GM23338 (cell line): ENCODE measurements around the gene NAALADL2. TPM values are rescaled to one million over a fixed set of nuclear protein-coding genes. Genes with fewer than 3 reads are reported as not detected.

ENCODE experiments used
- ATAC-seq: fragments of 200-7000 bp; cut with Tn5 transposase; 3 replicates; pipeline ENCODE4 v1.9.1; 2020
- DNase-seq: peaks from one replicate; pipeline ENCODE4 v3.0.0-alpha.2; 2015; ENCODE audit warnings: low spot score
- H2AFZ ChIP-seq: fragments of 200-600 bp; sonication (generic); 2 replicates; pipeline ENCODE4 v1.8.0; 2016; ENCODE audit warnings: antibody characterized with exemption, mild to moderate bottlenecking, moderate library complexity
- H3F3A ChIP-seq: fragments of 200-600 bp; sonication (generic); replicated peaks from 2 replicates; pipeline ENCODE4 v1.8.0; 2017; ENCODE audit warnings: antibody characterized with exemption, mixed run types, low read depth
- H3K27ac ChIP-seq: fragments of 200-600 bp; sonication (generic); 2 replicates; pipeline ENCODE4 v1.6.1; 2016; ENCODE audit warnings: low read depth
- H3K27me3 ChIP-seq: fragments of 200-600 bp; sonication (generic); 2 replicates; pipeline ENCODE4 v1.8.0; 2016; ENCODE audit warnings: mild to moderate bottlenecking, mixed run types, moderate library complexity; ENCODE audit not compliant: insufficient read depth
- H3K36me3 ChIP-seq: fragments of 200-600 bp; sonication (generic); 2 replicates; pipeline ENCODE4 v1.8.0; 2016; ENCODE audit warnings: mild to moderate bottlenecking; ENCODE audit not compliant: insufficient read depth
- H3K4me1 ChIP-seq: fragments of 200-600 bp; sonication (generic); 2 replicates; pipeline ENCODE4 v1.8.0; 2016; ENCODE audit warnings: mild to moderate bottlenecking, moderate library complexity; ENCODE audit not compliant: insufficient read depth
- H3K4me2 ChIP-seq: fragments of 200-600 bp; sonication (generic); 2 replicates; pipeline ENCODE4 v1.7.1; 2017; ENCODE audit warnings: mixed run types
- H3K4me3 ChIP-seq: fragments of 200-600 bp; sonication (generic); 2 replicates; pipeline ENCODE4 v1.6.1; 2016; ENCODE audit warnings: mixed run types
- H3K79me2 ChIP-seq: fragments of 200-600 bp; sonication (generic); replicated peaks from 2 replicates; pipeline ENCODE4 v1.8.0; 2017; ENCODE audit warnings: mild to moderate bottlenecking; ENCODE audit not compliant: insufficient read depth
- H3K9me2 ChIP-seq: fragments of 200-600 bp; sonication (generic); 2 replicates; pipeline ENCODE4 v1.8.0; 2017; ENCODE audit not compliant: insufficient read depth
- H4K20me1 ChIP-seq: fragments of 200-600 bp; sonication (generic); replicated peaks from 2 replicates; pipeline ENCODE4 v1.8.0; 2017; ENCODE audit warnings: mild to moderate bottlenecking; ENCODE audit not compliant: insufficient read depth
- H3K27ac Mint-ChIP-seq: 2 replicates; pipeline ENCODE4 v1.8.0; 2020; ENCODE audit warnings: inconsistent platforms, mild to moderate bottlenecking, moderate library complexity, mixed read lengths
- H3K27me3 Mint-ChIP-seq: 3 replicates; pipeline ENCODE4 v1.8.0; 2022; ENCODE audit warnings: low read depth, mild to moderate bottlenecking, moderate library complexity, mixed read lengths, inconsistent platforms; ENCODE audit not compliant: insufficient read depth, poor library complexity
- H3K36me3 Mint-ChIP-seq: 3 replicates; pipeline ENCODE4 v1.8.0; 2021; ENCODE audit warnings: low read depth, mild to moderate bottlenecking, inconsistent platforms, moderate library complexity, mixed read lengths
- H3K4me1 Mint-ChIP-seq: 3 replicates; pipeline ENCODE4 v1.8.0; 2020; ENCODE audit warnings: mild to moderate bottlenecking, inconsistent platforms, mixed read lengths
- H3K4me3 Mint-ChIP-seq: 3 replicates; pipeline ENCODE4 v1.8.0; 2021; ENCODE audit warnings: moderate library complexity, mild to moderate bottlenecking, inconsistent platforms, mixed read lengths
- H3K9me3 Mint-ChIP-seq: 3 replicates; pipeline ENCODE4 v1.8.0; 2020; ENCODE audit warnings: moderate library complexity, mild to moderate bottlenecking, inconsistent platforms, mixed read lengths
- CREB1 ChIP-seq: fragments of 250-450 bp; sonication (Bioruptor Pico); IDR thresholded peaks from 2 replicates; pipeline ENCODE4 v1.5.0; 2020; ENCODE audit warnings: low read depth, mild to moderate bottlenecking, moderate library complexity
- EZH2 ChIP-seq: fragments of 200-600 bp; sonication (generic); IDR thresholded peaks from one replicate; pipeline ENCODE4 v1.8.0; 2017; ENCODE audit warnings: antibody characterized with exemption, mild to moderate bottlenecking, low read depth; ENCODE audit not compliant: unreplicated experiment
- EZH2phosphoT487 ChIP-seq: fragments of 200-600 bp; sonication (generic); IDR thresholded peaks from one replicate; pipeline ENCODE4 v1.8.1; 2018; ENCODE audit warnings: antibody characterized with exemption; ENCODE audit not compliant: unreplicated experiment
- JUNB ChIP-seq: IDR thresholded peaks from one replicate; pipeline ENCODE4 v1.6.1; 2016; ENCODE audit warnings: antibody characterized with exemption; ENCODE audit not compliant: unreplicated experiment
- POLR2AphosphoS5 ChIP-seq: IDR thresholded peaks from 2 replicates; pipeline ENCODE4 v1.6.1; 2016; ENCODE audit warnings: antibody characterized with exemption, low read depth
- ZNF114 ChIP-seq: fragments of 250-450 bp; sonication (Bioruptor Pico); IDR thresholded peaks from 2 replicates; pipeline ENCODE4 v1.5.0; 2020; ENCODE audit warnings: mild to moderate bottlenecking, moderate library complexity
- polyA plus RNA-seq: library from polyadenylated mRNA; unstranded; fragments of >200 nt; fragmentation: Nextera tagmentation; extraction: Ambion mirVana; gene quantifications from 2 replicates; pipeline ENCODE4 v1.2.1, GENCODE V29; 2016
- total RNA-seq: library from RNA; depleted of rRNA; stranded (reverse); fragments of >200 nt; shearing (Covaris generic); gene quantifications from 2 replicates; pipeline ENCODE4 v1.2.3, GENCODE V29; 2014
- TF ChIP-seq, protein P1 (sequence below): IDR thresholded peaks from 2 replicates; pipeline ENCODE4 v1.6.1; 2016; ENCODE audit warnings: antibody characterized with exemption
- TF ChIP-seq, protein P2 (sequence below): IDR thresholded peaks from one replicate; pipeline ENCODE4 v1.6.1; 2018; ENCODE audit warnings: antibody characterized with exemption; ENCODE audit not compliant: unreplicated experiment
- TF ChIP-seq, protein P3 (sequence below): fragments of 250-450 bp; sonication (Bioruptor Pico); IDR thresholded peaks from 2 replicates; pipeline ENCODE4 v1.5.0; 2020; ENCODE audit warnings: mild to moderate bottlenecking, moderate library complexity

NAALADL2 gene
- total and polyA plus RNA-seq, 2 experiments from 2014 or later: 1.6 to 2.6 TPM

DNA sequence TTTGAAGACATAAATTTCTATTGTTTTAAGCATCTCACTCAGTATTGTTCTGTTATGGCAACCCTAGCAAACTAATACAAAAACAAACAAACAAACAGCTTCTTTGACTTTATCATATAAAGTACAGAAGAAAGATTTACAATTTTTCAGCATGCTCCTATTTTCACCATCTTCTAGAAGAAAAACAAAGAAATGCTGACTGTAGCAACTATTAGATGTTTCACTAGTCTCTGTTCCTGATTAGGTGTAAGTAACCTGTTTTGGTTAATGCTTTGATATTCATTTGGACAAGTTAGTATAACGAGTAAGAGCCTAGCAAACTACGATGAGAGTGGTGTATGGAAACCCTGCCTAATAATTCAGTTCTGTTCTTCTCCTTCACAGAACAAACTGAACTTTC lies 478.5 kb downstream of the NAALADL2 start:
- ATAC-seq (no peak), DNase-seq (no peak)
- Mint-ChIP-seq H3K9me3 (no peaks in the 10 kb centered on the region), H3K36me3 (no peaks in the 10 kb centered on the region), H3K27me3 (no peaks in the 10 kb centered on the region), H3K4me3 (no peak overlapping the region), H3K4me1 (peaks cover 9% of the 10 kb centered on the region), H3K27ac (no peak overlapping the region; the same call in 1 of the 2 replicates)
- no peaks in the 10 kb centered on the region for H3K9me2 ChIP-seq
- no peak overlapping the region for H3K27ac ChIP-seq
- no peaks in the 10 kb centered on the region for H3K79me2 ChIP-seq
- H3F3A ChIP-seq: no peaks in the 10 kb centered on the region
- H3K27me3 ChIP-seq: no peaks in the 10 kb centered on the region
- H4K20me1 ChIP-seq: no peaks in the 10 kb centered on the region
- H3K36me3 ChIP-seq: no peaks in the 10 kb centered on the region
- TF ChIP-seq CREB1 (CRISPR knock-in tag): no peak
- TF ChIP-seq, protein P1, sequence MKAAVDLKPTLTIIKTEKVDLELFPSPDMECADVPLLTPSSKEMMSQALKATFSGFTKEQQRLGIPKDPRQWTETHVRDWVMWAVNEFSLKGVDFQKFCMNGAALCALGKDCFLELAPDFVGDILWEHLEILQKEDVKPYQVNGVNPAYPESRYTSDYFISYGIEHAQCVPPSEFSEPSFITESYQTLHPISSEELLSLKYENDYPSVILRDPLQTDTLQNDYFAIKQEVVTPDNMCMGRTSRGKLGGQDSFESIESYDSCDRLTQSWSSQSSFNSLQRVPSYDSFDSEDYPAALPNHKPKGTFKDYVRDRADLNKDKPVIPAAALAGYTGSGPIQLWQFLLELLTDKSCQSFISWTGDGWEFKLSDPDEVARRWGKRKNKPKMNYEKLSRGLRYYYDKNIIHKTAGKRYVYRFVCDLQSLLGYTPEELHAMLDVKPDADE: no peak
- no peak for TF ChIP-seq EZH2phosphoT487
- no peak for TF ChIP-seq JUNB
- TF ChIP-seq, protein P2, sequence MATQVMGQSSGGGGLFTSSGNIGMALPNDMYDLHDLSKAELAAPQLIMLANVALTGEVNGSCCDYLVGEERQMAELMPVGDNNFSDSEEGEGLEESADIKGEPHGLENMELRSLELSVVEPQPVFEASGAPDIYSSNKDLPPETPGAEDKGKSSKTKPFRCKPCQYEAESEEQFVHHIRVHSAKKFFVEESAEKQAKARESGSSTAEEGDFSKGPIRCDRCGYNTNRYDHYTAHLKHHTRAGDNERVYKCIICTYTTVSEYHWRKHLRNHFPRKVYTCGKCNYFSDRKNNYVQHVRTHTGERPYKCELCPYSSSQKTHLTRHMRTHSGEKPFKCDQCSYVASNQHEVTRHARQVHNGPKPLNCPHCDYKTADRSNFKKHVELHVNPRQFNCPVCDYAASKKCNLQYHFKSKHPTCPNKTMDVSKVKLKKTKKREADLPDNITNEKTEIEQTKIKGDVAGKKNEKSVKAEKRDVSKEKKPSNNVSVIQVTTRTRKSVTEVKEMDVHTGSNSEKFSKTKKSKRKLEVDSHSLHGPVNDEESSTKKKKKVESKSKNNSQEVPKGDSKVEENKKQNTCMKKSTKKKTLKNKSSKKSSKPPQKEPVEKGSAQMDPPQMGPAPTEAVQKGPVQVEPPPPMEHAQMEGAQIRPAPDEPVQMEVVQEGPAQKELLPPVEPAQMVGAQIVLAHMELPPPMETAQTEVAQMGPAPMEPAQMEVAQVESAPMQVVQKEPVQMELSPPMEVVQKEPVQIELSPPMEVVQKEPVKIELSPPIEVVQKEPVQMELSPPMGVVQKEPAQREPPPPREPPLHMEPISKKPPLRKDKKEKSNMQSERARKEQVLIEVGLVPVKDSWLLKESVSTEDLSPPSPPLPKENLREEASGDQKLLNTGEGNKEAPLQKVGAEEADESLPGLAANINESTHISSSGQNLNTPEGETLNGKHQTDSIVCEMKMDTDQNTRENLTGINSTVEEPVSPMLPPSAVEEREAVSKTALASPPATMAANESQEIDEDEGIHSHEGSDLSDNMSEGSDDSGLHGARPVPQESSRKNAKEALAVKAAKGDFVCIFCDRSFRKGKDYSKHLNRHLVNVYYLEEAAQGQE: no peak
- TF ChIP-seq ZNF114 (CRISPR knock-in tag): no peak
- TF ChIP-seq POLR2AphosphoS5: no peak
- no peak for TF ChIP-seq EZH2
- H2AFZ ChIP-seq: peak overlapping the region; percentile 53; the same call in 1 of the 2 replicates
- H3K4me1 ChIP-seq: peaks cover 14% of the 10 kb centered on the region
- H3K4me3 ChIP-seq: no peak overlapping the region
- peak overlapping the region; percentile 2; the same call in 1 of the 2 replicates for H3K4me2 ChIP-seq

DNA sequence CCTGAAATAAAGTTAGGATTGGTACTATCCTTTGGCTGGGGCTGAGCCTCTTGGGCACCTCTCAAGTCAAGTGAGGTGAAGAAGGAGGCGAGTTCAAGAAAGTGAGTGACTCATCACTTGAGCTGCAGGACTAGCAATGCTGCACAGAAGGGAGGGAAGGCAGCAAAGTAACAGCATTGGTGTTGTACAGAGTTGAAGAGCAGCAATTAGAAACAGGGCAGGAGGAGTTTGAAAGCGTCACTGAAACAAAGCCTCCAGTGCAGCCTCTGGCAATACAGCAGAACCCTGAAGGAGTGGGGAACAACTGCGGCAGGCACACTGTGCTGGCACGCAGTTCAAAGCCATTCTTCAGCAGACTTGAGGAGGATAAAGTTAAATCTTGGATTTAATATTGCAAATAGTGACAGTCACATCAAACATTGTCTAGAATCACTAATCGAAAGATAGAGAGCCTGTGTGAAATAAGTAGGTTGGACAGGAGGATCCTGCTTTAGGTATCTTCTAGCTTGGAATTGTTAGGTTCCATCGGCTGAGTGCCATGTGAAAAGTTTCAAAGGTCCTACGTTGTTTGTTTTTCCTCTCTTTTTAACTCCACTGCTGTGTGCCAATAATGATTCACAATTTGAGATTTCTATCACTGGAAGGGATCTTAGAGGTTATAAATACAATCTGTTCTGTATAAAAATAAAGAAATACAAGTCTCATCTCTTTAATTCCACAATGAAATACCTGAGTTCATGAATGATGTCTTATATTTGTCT lies 479.8 kb downstream of the NAALADL2 start:
- no peak overlapping the region for H3K4me2 ChIP-seq
- H3K79me2 ChIP-seq: no peaks in the 10 kb centered on the region
- no peak overlapping the region for H3K27ac Mint-ChIP-seq
- no peaks in the 10 kb centered on the region for H3K27me3 Mint-ChIP-seq
- H2AFZ ChIP-seq: peak overlapping the region; percentile 89
- H3K4me1 ChIP-seq: peaks cover 14% of the 10 kb centered on the region
- H3K9me2 ChIP-seq: no peaks in the 10 kb centered on the region
- TF ChIP-seq, protein P3, sequence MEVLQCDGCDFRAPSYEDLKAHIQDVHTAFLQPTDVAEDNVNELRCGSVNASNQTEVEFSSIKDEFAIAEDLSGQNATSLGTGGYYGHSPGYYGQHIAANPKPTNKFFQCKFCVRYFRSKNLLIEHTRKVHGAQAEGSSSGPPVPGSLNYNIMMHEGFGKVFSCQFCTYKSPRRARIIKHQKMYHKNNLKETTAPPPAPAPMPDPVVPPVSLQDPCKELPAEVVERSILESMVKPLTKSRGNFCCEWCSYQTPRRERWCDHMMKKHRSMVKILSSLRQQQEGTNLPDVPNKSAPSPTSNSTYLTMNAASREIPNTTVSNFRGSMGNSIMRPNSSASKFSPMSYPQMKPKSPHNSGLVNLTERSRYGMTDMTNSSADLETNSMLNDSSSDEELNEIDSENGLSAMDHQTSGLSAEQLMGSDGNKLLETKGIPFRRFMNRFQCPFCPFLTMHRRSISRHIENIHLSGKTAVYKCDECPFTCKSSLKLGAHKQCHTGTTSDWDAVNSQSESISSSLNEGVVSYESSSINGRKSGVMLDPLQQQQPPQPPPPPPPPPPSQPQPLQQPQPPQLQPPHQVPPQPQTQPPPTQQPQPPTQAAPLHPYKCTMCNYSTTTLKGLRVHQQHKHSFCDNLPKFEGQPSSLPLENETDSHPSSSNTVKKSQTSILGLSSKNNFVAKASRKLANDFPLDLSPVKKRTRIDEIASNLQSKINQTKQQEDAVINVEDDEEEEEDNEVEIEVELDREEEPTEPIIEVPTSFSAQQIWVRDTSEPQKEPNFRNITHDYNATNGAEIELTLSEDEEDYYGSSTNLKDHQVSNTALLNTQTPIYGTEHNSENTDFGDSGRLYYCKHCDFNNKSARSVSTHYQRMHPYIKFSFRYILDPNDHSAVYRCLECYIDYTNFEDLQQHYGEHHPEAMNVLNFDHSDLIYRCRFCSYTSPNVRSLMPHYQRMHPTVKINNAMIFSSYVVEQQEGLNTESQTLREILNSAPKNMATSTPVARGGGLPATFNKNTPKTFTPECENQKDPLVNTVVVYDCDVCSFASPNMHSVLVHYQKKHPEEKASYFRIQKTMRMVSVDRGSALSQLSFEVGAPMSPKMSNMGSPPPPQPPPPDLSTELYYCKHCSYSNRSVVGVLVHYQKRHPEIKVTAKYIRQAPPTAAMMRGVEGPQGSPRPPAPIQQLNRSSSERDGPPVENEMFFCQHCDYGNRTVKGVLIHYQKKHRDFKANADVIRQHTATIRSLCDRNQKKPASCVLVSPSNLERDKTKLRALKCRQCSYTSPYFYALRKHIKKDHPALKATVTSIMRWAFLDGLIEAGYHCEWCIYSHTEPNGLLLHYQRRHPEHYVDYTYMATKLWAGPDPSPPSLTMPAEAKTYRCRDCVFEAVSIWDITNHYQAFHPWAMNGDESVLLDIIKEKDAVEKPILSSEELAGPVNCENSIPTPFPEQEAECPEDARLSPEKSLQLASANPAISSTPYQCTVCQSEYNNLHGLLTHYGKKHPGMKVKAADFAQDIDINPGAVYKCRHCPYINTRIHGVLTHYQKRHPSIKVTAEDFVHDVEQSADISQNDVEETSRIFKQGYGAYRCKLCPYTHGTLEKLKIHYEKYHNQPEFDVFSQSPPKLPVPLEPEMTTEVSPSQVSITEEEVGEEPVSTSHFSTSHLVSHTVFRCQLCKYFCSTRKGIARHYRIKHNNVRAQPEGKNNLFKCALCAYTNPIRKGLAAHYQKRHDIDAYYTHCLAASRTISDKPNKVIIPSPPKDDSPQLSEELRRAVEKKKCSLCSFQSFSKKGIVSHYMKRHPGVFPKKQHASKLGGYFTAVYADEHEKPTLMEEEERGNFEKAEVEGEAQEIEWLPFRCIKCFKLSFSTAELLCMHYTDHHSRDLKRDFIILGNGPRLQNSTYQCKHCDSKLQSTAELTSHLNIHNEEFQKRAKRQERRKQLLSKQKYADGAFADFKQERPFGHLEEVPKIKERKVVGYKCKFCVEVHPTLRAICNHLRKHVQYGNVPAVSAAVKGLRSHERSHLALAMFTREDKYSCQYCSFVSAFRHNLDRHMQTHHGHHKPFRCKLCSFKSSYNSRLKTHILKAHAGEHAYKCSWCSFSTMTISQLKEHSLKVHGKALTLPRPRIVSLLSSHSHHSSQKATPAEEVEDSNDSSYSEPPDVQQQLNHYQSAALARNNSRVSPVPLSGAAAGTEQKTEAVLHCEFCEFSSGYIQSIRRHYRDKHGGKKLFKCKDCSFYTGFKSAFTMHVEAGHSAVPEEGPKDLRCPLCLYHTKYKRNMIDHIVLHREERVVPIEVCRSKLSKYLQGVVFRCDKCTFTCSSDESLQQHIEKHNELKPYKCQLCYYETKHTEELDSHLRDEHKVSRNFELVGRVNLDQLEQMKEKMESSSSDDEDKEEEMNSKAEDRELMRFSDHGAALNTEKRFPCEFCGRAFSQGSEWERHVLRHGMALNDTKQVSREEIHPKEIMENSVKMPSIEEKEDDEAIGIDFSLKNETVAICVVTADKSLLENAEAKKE (CRISPR knock-in tag): no peak
- H3K27me3 ChIP-seq: no peaks in the 10 kb centered on the region
- H4K20me1 ChIP-seq: no peaks in the 10 kb centered on the region
- no peaks in the 10 kb centered on the region for H3K9me3 Mint-ChIP-seq
- H3K4me1 Mint-ChIP-seq: peaks cover 9% of the 10 kb centered on the region
- DNase-seq (peak; percentile 41), ATAC-seq (peak; percentile 78)
- no peaks in the 10 kb centered on the region for H3K36me3 ChIP-seq
- no peak overlapping the region for H3K4me3 ChIP-seq
- no peak overlapping the region for H3K4me3 Mint-ChIP-seq
- H3F3A ChIP-seq: no peaks in the 10 kb centered on the region
- H3K36me3 Mint-ChIP-seq: no peaks in the 10 kb centered on the region
- no peak overlapping the region for H3K27ac ChIP-seq
